Glomerular endothelial cell (primary cell): Measurements from ENCODE around the gene MRGPRX2. TPM values are rescaled to one million over a fixed set of nuclear protein-coding genes. Genes with fewer than 3 reads are reported as not detected.

Source experiments
- DNase-seq: peaks from one replicate; pipeline ENCODE4 v3.0.0-alpha.2; 2011; ENCODE audit warnings: low read depth, low spot score; ENCODE audit errors: extremely low read depth
- total RNA-seq: library from RNA; depleted of rRNA; stranded (reverse); fragments of >200 nt; gene quantifications from 2 replicates; pipeline ENCODE4 v1.2.3, GENCODE V29; 2015

The MRGPRX2 gene
- total RNA-seq, 1 donor from 2014 or later = not detected

DNA sequence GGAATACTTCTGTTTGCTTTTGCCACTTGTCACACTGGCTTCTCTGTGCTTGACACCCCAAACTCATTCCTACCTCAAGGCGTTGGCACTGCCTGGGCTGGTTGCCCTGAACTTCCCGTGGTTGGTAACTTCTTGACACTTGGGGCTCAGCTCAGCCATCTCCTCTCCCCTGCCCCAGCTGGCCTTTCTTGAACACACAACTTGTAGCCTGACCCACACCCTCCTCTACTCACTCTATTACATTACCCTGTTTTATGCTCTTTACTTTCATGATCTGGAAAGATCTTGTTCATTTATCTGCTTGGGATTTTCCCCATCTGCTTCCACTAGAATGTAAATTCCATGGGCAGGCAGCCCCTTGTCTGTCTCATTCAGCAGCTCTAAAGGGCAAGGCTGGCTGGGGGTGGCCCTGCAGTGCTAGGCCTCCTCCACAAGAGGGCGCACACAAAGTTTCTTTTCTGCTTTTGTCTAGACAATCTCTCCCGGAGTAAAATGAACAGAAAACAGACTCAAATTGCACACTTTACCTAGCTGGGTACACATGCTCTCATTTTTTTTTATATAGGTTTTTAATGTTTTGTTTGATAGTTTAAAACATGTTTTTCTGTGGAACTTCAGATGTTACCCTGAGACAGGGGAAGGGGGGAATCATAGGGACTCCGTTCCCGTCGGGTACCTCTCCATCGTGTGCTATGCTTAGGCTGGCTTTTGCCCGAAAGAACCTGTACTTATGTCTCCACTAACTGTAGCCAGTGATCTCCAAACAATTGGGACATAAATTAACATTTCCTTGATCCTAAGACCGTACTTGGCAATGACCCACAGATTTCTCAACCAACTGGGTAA, 16.4 kb upstream of the MRGPRX2 start:
- DNase-seq = no peak

DNA sequence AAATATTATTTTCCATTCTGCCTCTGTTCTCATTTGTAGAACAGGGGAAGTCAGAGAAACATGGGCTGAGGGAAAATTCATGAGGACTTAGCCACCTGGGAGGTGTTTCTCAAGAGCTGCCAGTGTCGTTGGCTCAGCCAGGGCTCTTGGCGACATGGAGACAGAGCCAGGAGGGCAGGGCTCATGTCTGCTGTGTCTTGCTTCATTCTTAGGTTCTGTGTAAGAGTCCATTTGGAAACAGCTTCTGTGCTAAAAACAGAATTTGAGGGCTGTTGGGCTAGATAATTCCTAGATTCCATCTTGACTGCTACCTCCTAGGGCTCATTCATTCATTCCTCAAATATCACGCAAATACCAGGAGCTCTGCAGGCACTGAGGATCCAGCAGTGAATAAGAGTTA, 15.1 kb upstream of the MRGPRX2 start:
- no peak for DNase-seq

DNA sequence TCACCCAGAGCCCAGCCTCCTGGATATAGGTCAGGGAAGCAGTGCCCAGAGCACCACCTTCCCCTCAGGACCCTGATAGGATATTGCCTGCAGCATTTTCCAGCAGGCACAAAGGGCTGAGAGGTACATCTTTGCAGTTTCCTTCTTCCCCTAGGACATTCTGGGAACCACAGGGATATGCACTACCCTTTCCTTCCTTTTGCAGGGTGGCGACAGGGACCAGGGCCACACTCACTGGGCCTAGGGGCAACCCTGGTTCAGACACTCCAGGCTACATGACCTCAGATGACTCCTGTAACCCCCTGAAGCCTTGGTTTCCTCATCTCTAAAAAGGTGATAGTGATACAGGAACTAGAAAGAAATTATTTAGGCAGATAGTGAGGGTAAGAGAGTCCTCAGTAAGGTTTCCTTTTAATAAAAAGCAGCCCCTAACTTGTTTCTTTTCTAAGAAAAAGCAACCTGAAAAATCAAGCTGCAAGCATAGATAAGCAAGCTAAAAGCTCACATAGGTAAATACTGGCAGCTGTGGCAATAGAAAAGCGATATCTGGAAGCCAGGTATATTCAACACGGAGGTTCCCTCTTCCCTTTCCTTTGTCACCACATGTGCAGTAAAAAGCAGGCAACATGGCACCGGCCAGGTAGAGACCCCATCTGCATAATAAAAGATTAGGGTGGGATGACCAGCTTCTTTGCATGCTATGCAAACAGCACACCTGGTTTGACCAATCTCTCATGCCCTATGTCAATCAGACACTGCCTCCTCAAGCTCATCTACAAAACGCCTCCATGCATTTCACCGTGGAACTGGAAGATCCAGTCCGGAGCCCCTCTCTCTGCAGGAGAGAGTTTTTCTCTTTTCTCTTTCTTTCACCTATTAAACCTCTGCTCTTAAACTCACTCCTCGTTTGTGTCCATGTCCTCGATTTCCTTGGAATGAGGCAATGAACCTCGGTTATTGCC, 13.2 kb upstream of the MRGPRX2 start:
- DNase-seq = no peak

DNA sequence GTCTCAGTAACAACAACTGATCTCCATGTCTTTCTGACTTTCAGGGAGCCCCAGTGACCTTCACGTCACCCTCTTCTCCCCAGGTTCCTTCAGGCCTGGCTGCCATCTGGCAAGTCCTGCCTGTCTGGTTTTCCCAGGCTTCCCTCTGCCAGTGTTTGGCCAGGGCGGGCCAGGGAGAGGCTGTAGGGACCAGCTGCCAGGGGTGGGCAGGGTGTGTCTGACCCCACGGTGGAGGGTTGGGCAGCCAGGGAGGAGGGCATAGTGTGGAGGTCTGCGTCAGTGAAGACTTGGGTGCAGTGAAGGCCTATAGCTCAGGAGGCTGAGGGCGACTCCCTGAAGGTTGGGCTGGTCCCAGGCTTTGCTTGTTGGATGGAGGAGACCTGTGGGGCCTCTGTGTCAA, 11.9 kb upstream of the MRGPRX2 start:
- no peak for DNase-seq

DNA sequence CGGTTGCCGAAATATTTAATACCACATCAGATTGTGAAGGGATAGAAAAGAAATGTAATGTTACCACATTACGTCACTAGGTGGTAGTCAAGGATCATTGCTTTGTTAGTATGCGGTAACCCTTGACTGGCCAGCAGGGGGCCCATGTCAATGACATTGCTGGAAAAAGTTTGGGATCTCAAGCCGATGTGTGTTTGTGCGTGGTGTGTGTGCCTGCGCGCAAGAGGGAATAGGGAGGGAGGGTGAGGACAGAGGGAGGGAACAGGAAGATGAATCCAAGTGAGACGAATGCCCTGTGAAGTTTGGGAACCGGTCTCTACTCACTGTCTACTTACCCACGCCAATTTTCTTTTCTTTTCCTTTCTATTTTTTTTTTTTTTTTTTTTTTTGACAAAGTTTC, 10.7 kb upstream of the MRGPRX2 start:
- DNase-seq = no peak

DNA sequence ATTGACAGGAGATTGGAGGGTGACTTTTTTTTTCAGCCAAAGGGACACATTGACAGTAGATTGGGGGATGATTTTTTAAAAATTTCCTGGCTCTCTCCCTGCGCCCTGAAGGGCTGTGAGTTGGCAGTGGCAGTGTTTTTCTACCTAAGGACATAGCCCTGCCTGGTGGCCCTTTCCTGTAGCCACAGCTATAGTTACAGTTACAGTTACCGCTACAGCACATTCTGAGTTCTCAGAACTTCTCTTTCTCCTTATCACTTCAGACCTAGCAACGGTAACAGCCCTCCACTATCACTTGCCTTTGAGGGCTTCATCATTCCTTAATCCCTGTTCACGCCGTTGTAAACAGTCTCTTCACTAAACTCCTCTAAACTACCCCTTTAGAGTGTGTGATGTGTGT, 684 bp downstream of the MRGPRX2 start:
- DNase-seq = no peak

DNA sequence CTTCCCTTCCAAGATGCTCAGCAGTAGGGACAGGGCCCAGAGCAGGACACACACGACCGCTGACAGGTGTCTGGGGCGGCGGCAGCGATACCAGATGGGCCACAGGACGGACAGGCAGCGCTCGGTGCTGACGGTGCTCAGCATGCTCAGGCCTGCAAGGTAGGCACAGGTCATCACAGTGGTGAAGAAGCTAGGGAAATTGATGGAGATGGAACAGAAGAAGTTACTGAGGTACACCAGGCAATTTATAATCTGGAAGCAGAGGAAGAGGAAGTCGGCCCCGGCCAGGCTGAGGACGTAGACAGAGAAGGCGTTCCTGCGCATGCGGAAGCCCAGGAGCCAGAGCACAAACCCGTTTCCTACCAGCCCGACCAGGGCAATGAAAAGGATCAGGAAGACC, 4.6 kb downstream of the MRGPRX2 start:
- DNase-seq = no peak

DNA sequence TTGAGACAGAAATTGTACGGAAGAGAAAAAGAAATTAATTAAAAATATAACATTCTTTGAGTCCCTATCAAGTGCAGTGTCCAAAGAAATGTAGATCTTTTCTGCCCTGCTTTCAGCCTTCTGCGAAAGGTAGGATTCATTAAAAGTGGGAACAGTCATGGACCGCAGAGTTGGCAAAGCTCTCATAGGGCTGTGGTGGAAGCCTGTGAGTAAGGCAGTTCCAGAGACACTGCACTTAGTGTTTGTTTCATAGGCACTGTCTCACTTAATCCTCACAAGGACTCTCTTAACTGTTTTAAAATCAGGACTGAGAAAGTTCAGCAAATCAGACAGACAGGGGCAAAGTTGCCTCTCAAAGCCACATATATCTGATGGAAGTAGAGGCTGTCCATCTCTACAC, 5.5 kb downstream of the MRGPRX2 start:
- DNase-seq = no peak

DNA sequence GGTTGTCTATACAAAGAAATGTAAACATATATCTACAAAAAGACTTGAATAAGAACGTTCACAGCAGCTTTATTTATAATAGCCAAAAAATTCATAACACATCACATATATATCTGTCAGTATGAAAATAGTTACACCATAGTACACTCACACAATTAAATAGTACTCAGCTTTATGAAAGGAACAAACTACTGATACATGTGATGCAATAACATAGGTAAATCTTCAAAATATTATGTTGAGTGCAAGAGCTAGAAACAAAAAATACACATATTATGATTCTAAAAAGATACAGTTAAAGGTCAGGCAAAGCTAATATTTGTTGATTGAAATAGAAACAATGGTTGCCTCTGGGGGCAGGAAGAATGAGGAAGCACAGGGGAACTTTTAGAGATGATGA, 6.6 kb downstream of the MRGPRX2 start:
- no peak for DNase-seq

DNA sequence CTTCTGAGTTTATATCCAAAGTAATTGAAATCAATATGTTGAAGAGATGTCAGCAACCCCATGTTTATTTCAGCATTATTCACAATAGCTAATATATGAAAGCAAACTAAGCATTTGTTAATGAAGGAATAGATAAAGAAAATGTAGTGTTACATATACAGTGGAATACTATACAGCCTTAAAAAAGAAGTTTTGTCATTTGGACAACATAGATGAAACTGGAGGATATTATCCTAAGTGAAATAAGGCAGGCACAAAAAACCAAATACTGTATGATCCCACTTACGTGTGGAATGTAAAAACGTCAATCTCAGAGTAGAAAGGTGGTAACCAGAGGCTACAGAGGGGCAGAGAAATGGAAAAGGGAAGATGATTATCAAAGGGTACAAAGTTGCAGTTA, 10.2 kb downstream of the MRGPRX2 start:
- no peak for DNase-seq

DNA sequence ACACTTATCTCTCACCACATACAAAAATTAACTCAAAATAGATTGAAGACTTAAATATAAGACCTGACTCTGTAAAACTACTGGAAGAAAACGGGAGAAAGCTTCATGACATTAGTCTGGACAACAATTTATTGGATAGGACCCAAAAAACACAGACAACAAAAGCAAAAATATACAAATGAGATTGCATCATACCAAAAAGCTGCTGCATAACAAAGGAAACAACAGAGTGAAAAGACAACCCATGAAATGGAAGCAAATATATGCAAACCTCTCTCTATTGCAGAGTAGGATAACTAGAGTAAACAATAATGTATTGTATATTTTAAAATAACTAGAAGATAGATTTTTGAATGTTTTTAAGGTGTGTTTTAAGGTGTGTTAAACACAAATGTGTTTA, 11.2 kb downstream of the MRGPRX2 start:
- DNase-seq = no peak

DNA sequence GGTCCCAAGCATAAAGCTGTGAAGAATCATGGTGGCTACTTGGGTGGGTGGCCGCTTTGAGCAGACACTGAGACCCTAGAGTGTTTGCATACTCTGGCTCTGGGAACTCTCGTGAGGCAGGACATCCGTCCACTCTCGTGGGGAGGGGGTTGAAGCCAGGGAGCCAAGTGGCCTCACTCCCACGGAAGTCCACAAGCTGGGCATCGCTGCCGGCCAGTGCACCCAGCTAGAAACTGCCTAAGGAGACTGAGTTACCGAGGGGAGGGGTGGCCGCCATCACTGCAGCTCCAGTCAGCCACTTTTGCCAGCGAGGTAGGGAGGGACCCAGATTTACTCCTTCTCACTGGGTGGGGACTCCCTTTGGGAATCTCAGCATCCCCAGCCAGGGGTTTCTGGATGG, 20.5 kb downstream of the MRGPRX2 start:
- DNase-seq = no peak

DNA sequence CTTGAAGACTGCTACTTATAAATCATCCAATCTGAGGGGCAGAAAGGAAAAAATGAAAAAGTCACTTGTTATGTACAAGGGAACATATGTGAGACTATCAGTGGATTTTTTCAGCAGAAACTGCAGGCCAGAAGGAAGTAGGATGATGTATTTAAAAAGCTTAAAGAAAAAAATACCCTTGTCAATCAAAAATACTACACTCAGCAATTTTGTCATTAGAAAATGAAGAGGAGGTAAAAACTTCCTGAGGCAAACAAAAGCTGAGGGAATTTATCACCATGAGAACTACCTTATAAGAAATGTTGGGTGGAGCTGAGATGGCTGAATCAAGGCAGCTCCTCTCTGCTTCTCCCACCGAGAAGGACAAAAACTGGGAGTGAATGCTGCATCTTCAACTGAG, 21.1 kb downstream of the MRGPRX2 start:
- DNase-seq = no peak

DNA sequence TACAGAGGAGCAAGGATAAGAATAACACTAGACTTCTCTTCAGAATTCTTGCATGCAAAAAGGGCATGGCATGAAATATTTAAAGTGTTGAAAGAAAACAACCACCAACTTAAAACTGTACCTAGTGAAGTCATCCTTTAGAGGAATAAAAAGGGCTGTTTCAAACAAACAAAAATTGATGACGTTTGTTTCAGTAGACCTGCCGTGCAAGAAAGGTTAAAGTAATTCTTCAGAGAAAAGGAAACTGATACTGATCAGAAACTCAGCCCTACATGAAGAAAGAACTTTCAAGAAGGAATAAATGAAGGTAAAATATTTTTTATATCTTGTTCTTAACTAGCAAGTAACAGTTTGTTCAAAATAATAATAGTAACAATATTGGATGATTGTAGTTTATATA, 27.5 kb downstream of the MRGPRX2 start:
- no peak for DNase-seq

DNA sequence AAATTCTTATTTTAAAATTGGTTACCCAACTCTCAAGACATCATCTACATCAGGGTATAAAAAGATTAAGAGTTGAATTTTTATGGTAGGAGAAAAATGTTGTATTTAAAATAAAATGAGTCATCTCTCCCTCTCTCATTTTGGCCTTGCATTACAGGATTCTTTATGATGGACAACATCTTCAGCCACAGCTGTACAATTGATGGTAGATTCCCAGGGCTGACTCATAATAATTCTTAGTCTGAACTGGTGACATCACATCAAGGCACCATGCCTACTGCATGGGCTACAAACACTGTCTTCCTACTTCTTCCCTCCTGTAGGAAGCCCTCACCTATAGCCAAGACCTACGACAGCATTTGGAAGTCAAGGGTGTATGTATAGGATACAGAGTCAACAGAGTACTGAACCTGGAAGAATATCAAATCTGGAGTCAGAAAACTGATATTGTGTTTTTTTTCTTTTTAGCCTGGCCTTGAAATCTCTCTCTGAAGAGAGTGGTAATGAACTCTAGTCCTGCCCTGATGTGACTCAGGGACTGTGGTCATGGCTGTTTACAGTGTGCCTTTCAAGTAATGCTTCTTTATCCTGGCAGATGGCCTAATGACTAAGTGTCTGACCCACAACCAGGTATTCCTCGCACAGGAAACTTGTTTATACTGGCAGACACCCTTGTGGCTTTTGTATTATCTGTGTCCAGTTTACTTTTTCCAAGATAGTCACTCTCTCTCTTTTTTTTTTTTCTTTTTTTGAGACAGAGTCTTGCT, 32.5 kb downstream of the MRGPRX2 start:
- no peak for DNase-seq

DNA sequence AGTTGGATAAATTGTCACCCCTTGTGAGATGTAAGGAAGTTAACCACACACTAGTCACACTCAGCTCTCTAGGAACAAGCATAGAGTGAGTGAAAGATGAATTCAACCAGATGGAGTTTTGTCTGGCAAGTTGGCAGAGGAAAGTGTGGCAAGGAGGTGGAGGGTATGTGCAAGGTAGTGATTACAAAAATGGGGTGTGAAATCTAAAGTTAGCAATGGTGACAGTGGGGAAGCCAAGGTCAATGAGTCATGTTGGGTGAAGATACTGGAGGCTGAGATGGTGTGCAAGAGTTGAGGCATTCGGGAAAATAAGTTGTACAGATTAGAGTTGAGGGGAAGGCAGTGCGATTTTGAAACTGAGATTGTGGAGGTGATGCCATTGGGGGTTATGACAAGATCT, 33.7 kb downstream of the MRGPRX2 start:
- DNase-seq = no peak

DNA sequence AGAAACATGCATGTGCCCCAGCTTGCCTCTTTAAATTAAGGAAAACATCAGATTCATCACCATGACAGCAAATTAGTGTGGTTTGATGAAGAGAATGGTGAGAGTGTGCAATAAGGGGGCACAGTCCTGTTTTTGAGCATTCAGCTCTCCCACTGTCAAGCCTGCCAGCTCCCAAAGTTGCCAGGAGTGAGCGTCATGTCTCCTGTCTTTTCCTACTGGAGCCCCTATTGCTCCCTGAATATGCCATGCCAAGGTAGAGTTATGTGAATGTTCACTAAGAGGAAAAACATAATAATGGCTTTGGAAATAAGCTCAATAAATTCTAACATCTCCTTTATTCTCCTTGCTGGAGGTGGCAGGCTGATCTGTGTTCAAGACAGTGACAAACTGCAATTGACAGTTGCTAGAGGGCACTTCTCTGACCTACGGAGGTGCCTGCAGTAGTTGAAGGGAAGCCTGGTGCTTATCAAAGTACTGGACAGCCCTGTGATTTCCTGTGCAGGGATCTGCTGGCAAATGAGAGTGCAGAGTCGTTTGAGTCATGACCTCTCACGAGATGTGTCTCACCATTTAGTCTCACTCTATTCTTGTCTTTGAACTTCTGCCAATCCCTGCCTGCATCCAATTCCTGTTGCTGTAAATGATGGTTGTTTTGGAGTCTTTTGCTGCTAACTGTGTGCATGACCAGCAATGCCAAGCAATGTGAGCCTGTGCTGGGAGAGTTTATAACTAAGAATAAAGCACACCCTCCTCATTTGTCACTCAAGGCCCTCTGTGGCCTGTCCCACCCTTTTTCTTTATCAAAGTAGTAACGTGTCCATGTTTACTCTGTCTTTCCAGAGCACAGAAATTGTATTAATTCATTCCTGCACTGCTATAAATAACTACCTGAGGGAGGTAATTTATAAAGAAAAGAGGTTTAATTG, 34.8 kb downstream of the MRGPRX2 start:
- peak; percentile 23 for DNase-seq

DNA sequence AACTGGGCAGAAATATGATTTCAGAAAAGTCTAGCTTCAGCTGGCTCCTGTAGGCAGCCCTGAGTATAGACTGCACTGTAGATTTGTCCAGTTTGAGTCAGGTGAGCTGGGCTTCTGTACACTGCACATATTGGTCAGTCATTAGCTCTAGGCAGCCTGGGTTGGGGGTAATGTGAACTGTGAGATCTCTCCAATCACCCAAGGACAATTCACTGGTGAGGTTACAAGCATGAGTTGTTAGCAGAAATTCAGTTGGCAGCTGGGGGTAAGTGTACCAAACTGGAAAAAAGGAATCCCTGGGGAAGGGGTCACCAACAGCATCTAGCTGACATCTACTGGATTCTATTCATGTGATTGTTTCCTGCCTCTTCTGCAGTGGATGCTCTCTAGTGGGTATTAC, 39.7 kb downstream of the MRGPRX2 start:
- DNase-seq = no peak

DNA sequence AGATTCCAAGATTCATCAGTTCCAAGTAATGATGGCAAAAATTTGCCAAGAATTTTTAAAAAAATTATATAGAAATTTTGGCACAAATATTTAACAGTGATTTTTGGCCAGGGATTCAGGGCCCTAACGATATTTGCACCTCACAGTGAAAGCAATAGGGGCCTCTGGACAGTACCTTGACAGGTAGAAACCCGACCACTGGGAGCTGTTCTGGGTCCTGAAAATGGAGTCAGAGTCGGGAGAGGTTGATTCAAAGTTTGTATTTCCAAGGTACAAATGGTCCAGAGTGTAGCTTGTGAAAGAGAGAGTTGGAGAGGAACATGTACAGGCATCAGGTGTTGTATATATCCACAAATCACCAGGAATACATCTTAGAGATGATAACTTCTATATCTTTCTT, 41.6 kb downstream of the MRGPRX2 start:
- no peak for DNase-seq
